Calu3 (cell line): ENCODE measurements around the gene ILDR1. TPM values are rescaled to one million over a fixed set of nuclear protein-coding genes. Genes with fewer than 3 reads are reported as not detected.
"Not testable (repeated sequence)": the region's sequence is repeated elsewhere in the genome, so short reads cannot be mapped to it uniquely, and the experiment has no call there.

Experiments used
- BruUV-seq: library from RNA; stranded (reverse); fragments of 400-500 nt; replicated peaks from 2 replicates; lab custom pipeline; 2021; lab: Mats Ljungman, UMichigan
- CTCF ChIA-PET: fragments of 300-600 bp; sonication (Branson Sonifier 250); formaldehyde crosslinking; loops from one replicate; lab custom pipeline; 2022; ENCODE audit warnings: antibody characterized with exemption; lab: Charles Lee
- DNase-seq: peaks from one replicate; pipeline ENCODE4 v3.0.0; 2022
- H3K27ac Mint-ChIP-seq: one replicate; pipeline ENCODE4 v1.8.0; 2022; ENCODE audit warnings: mixed read lengths; ENCODE audit not compliant: unreplicated experiment
- H3K27me3 Mint-ChIP-seq: one replicate; pipeline ENCODE4 v1.8.0; 2022; ENCODE audit warnings: mixed read lengths; ENCODE audit not compliant: unreplicated experiment
- H3K36me3 Mint-ChIP-seq: one replicate; pipeline ENCODE4 v1.8.0; 2022; ENCODE audit warnings: mild to moderate bottlenecking, moderate library complexity, mixed read lengths; ENCODE audit not compliant: insufficient read depth, unreplicated experiment
- H3K4me1 Mint-ChIP-seq: one replicate; pipeline ENCODE4 v1.8.0; 2022; ENCODE audit warnings: mild to moderate bottlenecking, low read depth, mixed read lengths; ENCODE audit not compliant: unreplicated experiment
- H3K4me3 Mint-ChIP-seq: one replicate; pipeline ENCODE4 v1.8.0; 2022; ENCODE audit warnings: mild to moderate bottlenecking, low read depth, moderate library complexity, mixed read lengths; ENCODE audit not compliant: unreplicated experiment
- H3K9me3 Mint-ChIP-seq: one replicate; pipeline ENCODE4 v1.8.0; 2022; ENCODE audit warnings: low read depth, mixed read lengths; ENCODE audit not compliant: unreplicated experiment
- CTCF ChIP-seq: fragments of 200-600 bp; IDR thresholded peaks from one replicate; pipeline ENCODE4 v1.8.0; 2022; ENCODE audit warnings: antibody characterized with exemption; ENCODE audit not compliant: unreplicated experiment
- intact Hi-C: fragments of 100-400 bp; cut with micrococcal nuclease; formaldehyde crosslinking; loops from one replicate; pipeline ENCODE4 v1.10.0; 2022; ENCODE audit not compliant: unreplicated experiment
- total RNA-seq: library from RNA; stranded (reverse); gene quantifications from 2 replicates; pipeline ENCODE4 v1.2.3, GENCODE V29; 2022

The ILDR1 gene
- total RNA-seq, 1 experiment from 2014 or later = 15.7 TPM

GRCh38 chr3:121942116-121942786, 79.8 kb downstream of the ILDR1 start:
- H3K27ac Mint-ChIP-seq = peak overlapping the region; percentile 72
- BruUV-seq = no TSS peak

GRCh38 chr3:121941592-121941991, 80.5 kb downstream of the ILDR1 start:
- BruUV-seq = no TSS peak
- no peak for DNase-seq
- TF ChIP-seq CTCF = no peak
- no peak overlapping the region for H3K4me3 Mint-ChIP-seq
- H3K4me1 Mint-ChIP-seq = peaks cover 22% of the 10 kb centered on the region
- intact Hi-C loops = loop anchor here (10.0 kb wide), 1 partner anchor 57 kb away; no protein-coding TSS in a partner anchor
- CTCF ChIA-PET = interaction anchor here (1.3 kb wide), 1 partner anchor 9 kb away, joined by 4 read pairs; no protein-coding TSS in a partner anchor
- H3K27me3 Mint-ChIP-seq = no peaks in the 10 kb centered on the region
- peaks cover 2% of the 10 kb centered on the region for H3K9me3 Mint-ChIP-seq
- peaks cover 6% of the 10 kb centered on the region for H3K36me3 Mint-ChIP-seq
- peak overlapping the region; percentile 72 for H3K27ac Mint-ChIP-seq

More at GRCh38 chr3:121942116-121942786, 79.8 kb downstream of the ILDR1 start:
- intact Hi-C loops = loop anchor here (2.0 to 10.0 kb wide), 2 partner anchors 39 to 57 kb away; no protein-coding TSS in a partner anchor
- H3K36me3 Mint-ChIP-seq = peaks cover 6% of the 10 kb centered on the region
- H3K27me3 Mint-ChIP-seq = no peaks in the 10 kb centered on the region
- H3K4me1 Mint-ChIP-seq = peaks cover 22% of the 10 kb centered on the region
- no peak for TF ChIP-seq CTCF
- H3K4me3 Mint-ChIP-seq = no peak overlapping the region
- CTCF ChIA-PET = interaction anchor here (1.3 kb wide), 1 partner anchor 9 kb away, joined by 4 read pairs; no protein-coding TSS in a partner anchor
- peak; percentile 35 for DNase-seq
- peaks cover 2% of the 10 kb centered on the region for H3K9me3 Mint-ChIP-seq

- Mint-ChIP-seq H3K4me3 (peak overlapping the region; percentile 84), H3K4me1 (peaks cover 22% of the 10 kb centered on the region), H3K27ac (peak overlapping the region; percentile 87)
- peak; percentile 63 for DNase-seq
- intact Hi-C loops, CTCF ChIA-PET, H3K36me3 Mint-ChIP-seq, H3K27me3 Mint-ChIP-seq, H3K9me3 Mint-ChIP-seq: not testable (repeated sequence)
- TSS peak; percentile 42 for BruUV-seq
Measured at GRCh38 chr3:121938141-121938855, 83.7 kb downstream of the ILDR1 start.

Other genes starting within 250 kb of the ILDR1 start
- gene IQCB1, start 187.2 kb downstream of the ILDR1 start, total RNA-seq = 25.0 and 26.7 TPM in 2 replicates
- 4.7 and 4.9 TPM in 2 replicates for gene EAF2, start 187.0 kb downstream of the ILDR1 start, total RNA-seq
- 4.6 and 10.7 TPM in 2 replicates for gene SLC15A2, start 127.8 kb downstream of the ILDR1 start, total RNA-seq
- 0.24 TPM in 1 of 2 replicates, not detected in the other for gene CD86, start 33.1 kb upstream of the ILDR1 start, total RNA-seq
- 2.3 and 5.1 TPM in 2 replicates for gene CASR, start 161.4 kb upstream of the ILDR1 start, total RNA-seq